Pancreas (tissue), 10 donors: ENCODE measurements around the gene WDR6. TPM values are rescaled to one million over a fixed set of nuclear protein-coding genes. Genes with fewer than 3 reads are reported as not detected.

Experiments
- ATAC-seq, 4 donors: fragments of 200-7000 bp; cut with Tn5 transposase; one replicate each; pipeline versions ENCODE4 v1.8.0 to v1.9.1; 2020; ENCODE audit warnings: mild to moderate bottlenecking in 4 of 4, moderate library complexity in 4 of 4
- DNase-seq, 6 donors: peaks; one replicate each; pipeline ENCODE4 v3.0.0-alpha.2; 2020
- FAIRE-seq: peaks from 2 replicates; lab custom pipeline; 2012; peaks lifted over from hg19 to GRCh38; lab: Jason Lieb, UNC
- H3K27ac ChIP-seq, 4 donors: fragments of 200-600 bp; sonication (generic); 1 replicate in 3 of 4; 2 replicates in 1 of 4; pipeline versions ENCODE4 v1.5.0 to v1.8.0; 2020
- H3K27me3 ChIP-seq, 4 donors: fragments of 200-600 bp; one replicate each; pipeline ENCODE4 v1.8.0; 2021
- H3K36me3 ChIP-seq, 3 donors: fragments of 200-600 bp; sonication (generic) in 1 of 3; one replicate each; pipeline versions ENCODE4 v1.5.0 to v1.8.0; 2020 to 2021
- H3K4me1 ChIP-seq, 3 donors: fragments of 200-600 bp; one replicate each; pipeline ENCODE4 v1.8.0; 2021
- H3K4me3 ChIP-seq, 4 donors: fragments of 200-600 bp; sonication (generic) in 2 of 4; one replicate each; pipeline versions ENCODE4 v1.5.0 to v1.8.0; 2020 to 2021
- H3K9me3 ChIP-seq, 4 donors: fragments of 200-600 bp; one replicate each; pipeline ENCODE4 v1.8.0; 2021
- WGBS, 2 donors: extraction: QIAGEN DNeasy Blood & Tissue Kit; methylation state at CpG; one replicate each; pipeline ENCODE4 v1.1.7; 2013; 5-methylcytosine and 5-hydroxymethylcytosine counted together
- intact Hi-C, 3 donors: fragments of 100-400 bp; cut with DNase I; formaldehyde crosslinking; loops; one replicate each; pipeline versions ENCODE4 v1.11.1 to v1.14.2; 2022
- polyA plus RNA-seq, 2 donors: library from polyadenylated mRNA; stranded (reverse); fragments of 200-250 nt; gene quantifications; one replicate each; pipeline ENCODE4 v1.2.3, GENCODE V29; 2013
- total RNA-seq, 6 donors: library from RNA; stranded (reverse); fragmentation: NEBNext Ultra II Directional in 4 of 6; extraction: Animal tissue kit (Norgen Biotek cat#: 25700) in 4 of 6; gene quantifications; one replicate each; pipeline versions ENCODE4 v1.2.1 to v1.2.4, GENCODE V29; 2021 to 2023
- TF ChIP-seq, protein P1 (sequence below), 4 donors: fragments of 200-600 bp; sonication (generic) in 3 of 4; IDR thresholded peaks; one replicate each; pipeline versions ENCODE4 v1.5.0 to v1.8.0; 2021; ENCODE audit warnings: antibody characterized with exemption in 4 of 4
- donor health status: healthy with polysubstance abuse.
- donor health status: DM: no; HTN: no; CAD: no; lungs with moderate emphysema.
- donor health status: DM: no; HTN: no; CAD: no.
- donor health status: control.
- donor health status: control.
- donor health status: Bipolar disorder and iron deficiency.
- donor health status: DM: yes; HTN: yes; CAD: no.
- donor health status: DM: no; HTN: no; CAD: no.
- donor health status: DM: no; HTN: no; CAD: no.
- donor health status: DM: yes; HTN: yes; CAD: no.

WDR6 gene
- total and polyA plus RNA-seq, 8 donors, result 57.1 to 374 (median 90.0) TPM

DNA sequence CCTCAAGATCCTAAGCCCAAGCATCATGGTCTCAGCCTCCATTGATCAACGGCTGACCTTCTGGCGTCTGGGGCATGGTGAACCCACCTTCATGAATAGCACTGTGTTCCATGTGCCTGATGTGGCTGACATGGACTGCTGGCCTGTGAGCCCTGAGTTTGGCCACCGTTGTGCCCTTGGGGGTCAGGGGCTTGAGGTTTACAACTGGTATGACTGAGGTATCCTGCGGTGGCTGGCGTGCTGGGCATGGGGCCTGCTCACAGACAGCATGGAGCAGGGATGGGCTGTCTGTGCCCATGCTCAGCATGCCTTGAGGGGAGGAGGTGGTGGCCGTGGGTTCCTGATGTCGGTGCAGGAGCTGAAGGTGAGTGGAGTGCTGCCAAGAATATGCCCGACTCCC, 7.9 kb downstream of the WDR6 start:
- TF ChIP-seq, protein P1, sequence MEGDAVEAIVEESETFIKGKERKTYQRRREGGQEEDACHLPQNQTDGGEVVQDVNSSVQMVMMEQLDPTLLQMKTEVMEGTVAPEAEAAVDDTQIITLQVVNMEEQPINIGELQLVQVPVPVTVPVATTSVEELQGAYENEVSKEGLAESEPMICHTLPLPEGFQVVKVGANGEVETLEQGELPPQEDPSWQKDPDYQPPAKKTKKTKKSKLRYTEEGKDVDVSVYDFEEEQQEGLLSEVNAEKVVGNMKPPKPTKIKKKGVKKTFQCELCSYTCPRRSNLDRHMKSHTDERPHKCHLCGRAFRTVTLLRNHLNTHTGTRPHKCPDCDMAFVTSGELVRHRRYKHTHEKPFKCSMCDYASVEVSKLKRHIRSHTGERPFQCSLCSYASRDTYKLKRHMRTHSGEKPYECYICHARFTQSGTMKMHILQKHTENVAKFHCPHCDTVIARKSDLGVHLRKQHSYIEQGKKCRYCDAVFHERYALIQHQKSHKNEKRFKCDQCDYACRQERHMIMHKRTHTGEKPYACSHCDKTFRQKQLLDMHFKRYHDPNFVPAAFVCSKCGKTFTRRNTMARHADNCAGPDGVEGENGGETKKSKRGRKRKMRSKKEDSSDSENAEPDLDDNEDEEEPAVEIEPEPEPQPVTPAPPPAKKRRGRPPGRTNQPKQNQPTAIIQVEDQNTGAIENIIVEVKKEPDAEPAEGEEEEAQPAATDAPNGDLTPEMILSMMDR (IDR thresholded peaks at IDR 0.05), result no peak
- DNase-seq, result peak in 2 of 6 donors; percentile 22 to 68
- FAIRE-seq, result no peak
- WGBS, 2 donors, result 79 to 83% methylated on average over 8 of the region's 8 CpGs
- intact Hi-C loops, result no loop called here
- H3K27me3 ChIP-seq, result no peaks in the 10 kb centered on the region
- peaks cover 0 to 20% (median 11%) of the 10 kb centered on the region in 3 donors for H3K36me3 ChIP-seq
- no peak overlapping the region for H3K4me3 ChIP-seq
- no peak overlapping the region for H3K27ac ChIP-seq
- H3K9me3 ChIP-seq, result no peaks in the 10 kb centered on the region
- ATAC-seq, result no peak
- peaks cover 7 to 24% (median 17%) of the 10 kb centered on the region in 3 donors for H3K4me1 ChIP-seq

GRCh38 chr3:49015765-49016164, 8.6 kb downstream of the WDR6 start:
- WGBS, 2 donors, result 80 to 92% methylated on average over 6 of the region's 6 CpGs
- intact Hi-C loops, result no loop called here
- DNase-seq, result peak in 1 of 6 donors; percentile 17

DNA sequence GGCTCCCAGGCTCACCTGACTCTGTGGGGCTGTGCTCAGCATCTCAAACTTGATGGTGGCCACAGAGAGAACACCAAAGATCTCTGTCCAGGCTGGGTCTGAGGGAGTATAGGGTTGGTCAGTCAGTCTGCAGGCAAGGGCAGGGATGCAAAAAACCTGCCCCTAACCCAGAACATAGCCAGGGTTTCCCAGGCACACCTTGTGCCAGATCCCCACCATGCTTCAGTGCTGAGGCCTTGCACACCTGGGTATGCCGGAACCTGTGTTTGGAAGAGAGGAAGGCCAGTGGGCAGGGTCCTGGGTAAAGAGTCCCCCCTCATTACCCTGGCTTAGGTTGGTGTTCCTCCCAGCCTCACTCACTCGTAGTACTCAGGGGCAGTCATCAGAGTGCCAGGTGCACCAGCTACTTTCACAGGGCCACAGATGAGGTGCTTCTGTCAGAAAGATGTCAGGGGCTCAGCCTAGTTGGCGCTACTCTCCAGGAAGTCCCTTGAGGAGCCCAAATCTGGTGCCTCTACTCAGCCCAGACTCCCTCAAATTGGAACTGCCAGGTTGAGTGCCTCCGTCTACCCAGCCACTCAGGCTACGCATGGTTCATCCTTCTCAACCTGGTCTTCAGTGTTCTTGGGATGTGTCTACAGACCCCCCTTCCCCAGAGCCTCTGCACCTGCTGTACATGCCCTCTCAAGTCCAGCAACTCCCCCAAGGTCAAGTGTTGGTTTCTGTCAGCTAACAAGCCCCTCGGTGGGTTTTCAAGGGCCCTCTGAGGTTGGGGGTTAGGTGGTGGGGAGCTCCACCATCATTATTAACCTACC, 9.4 kb downstream of the WDR6 start:
- H3K9me3 ChIP-seq, result no peaks in the 10 kb centered on the region
- H3K27me3 ChIP-seq, result no peaks in the 10 kb centered on the region
- DNase-seq (peak in 1 of 6 donors; percentile 25), FAIRE-seq (no peak), ATAC-seq (no peak)
- peaks cover 0 to 20% (median 11%) of the 10 kb centered on the region in 3 donors for H3K36me3 ChIP-seq
- TF ChIP-seq, protein P1 (IDR thresholded peaks at IDR 0.05), result no peak
- WGBS, 2 donors, result 79 to 82% methylated on average over 6 of the region's 6 CpGs
- no peak overlapping the region for H3K27ac ChIP-seq
- intact Hi-C loops, result no loop called here
- no peak overlapping the region for H3K4me3 ChIP-seq
- peaks cover 7 to 25% (median 16%) of the 10 kb centered on the region in 3 donors for H3K4me1 ChIP-seq

More at GRCh38 chr3:49015765-49016164, 8.6 kb downstream of the WDR6 start:
- H3K27ac ChIP-seq, result no peak overlapping the region
- H3K27me3 ChIP-seq, result no peaks in the 10 kb centered on the region
- H3K4me1 ChIP-seq, result peaks cover 7 to 25% (median 17%) of the 10 kb centered on the region in 3 donors
- no peak overlapping the region for H3K4me3 ChIP-seq
- peaks cover 0 to 20% (median 11%) of the 10 kb centered on the region in 3 donors for H3K36me3 ChIP-seq
- TF ChIP-seq, protein P1 (IDR thresholded peaks at IDR 0.05), result no peak
- FAIRE-seq, result no peak
- no peaks in the 10 kb centered on the region for H3K9me3 ChIP-seq
- no peak for ATAC-seq

GRCh38 chr3:49017229-49017970, 10.2 kb downstream of the WDR6 start:
- H3K27ac ChIP-seq, result peak overlapping the region; percentile 53 to 86 (median 68)
- FAIRE-seq, result no peak

More at GRCh38 chr3:49017229-49017970, 10.2 kb downstream of the WDR6 start:
- Histone ChIP-seq H3K27me3 (no peaks in the 10 kb centered on the region), H3K36me3 (peaks cover 0 to 20% (median 11%) of the 10 kb centered on the region in 3 donors), H3K4me3 (peak overlapping the region; percentile 51 to 82 (median 69)), H3K9me3 (no peaks in the 10 kb centered on the region), H3K4me1 (peaks cover 7 to 19% (median 8%) of the 10 kb centered on the region in 3 donors)
- intact Hi-C loops, result no loop called here
- WGBS, 2 donors, result 5% methylated on average over 22 to 23 of the region's 23 CpGs
- TF ChIP-seq, protein P1 (IDR thresholded peaks at IDR 0.05), result no peak
- ATAC-seq (no peak), DNase-seq (peak in 1 of 6 donors; percentile 60)
